Measurements from ENCODE around the gene ARRDC1.
A peak's percentile ranks its signal among the peaks of the same experiment; 100 is the strongest.

ARRDC1 gene

GRCh38 chr9:137606734-137607138 lies 1.2 kb downstream of the ARRDC1 start:
- Mint-ChIP-seq H3K4me3 (peak overlapping the region; percentile 75 to 80 (median 76)), H3K36me3 (ENCODE audit: low read depth) (no peaks in the 10 kb centered on the region), H3K27me3 (ENCODE audit: low read depth) (peaks cover 13% of the 10 kb centered on the region), H3K27ac (peak overlapping the region in 1 of 3 experiments; percentile 23), H3K9me3 (no peaks in the 10 kb centered on the region), H3K4me1 (peaks cover 11% of the 10 kb centered on the region)
- no peak for TF ChIP-seq CTCF (IDR thresholded peaks at IDR 0.05; ENCODE audit: unreplicated experiment in 3 of 3)

DNA sequence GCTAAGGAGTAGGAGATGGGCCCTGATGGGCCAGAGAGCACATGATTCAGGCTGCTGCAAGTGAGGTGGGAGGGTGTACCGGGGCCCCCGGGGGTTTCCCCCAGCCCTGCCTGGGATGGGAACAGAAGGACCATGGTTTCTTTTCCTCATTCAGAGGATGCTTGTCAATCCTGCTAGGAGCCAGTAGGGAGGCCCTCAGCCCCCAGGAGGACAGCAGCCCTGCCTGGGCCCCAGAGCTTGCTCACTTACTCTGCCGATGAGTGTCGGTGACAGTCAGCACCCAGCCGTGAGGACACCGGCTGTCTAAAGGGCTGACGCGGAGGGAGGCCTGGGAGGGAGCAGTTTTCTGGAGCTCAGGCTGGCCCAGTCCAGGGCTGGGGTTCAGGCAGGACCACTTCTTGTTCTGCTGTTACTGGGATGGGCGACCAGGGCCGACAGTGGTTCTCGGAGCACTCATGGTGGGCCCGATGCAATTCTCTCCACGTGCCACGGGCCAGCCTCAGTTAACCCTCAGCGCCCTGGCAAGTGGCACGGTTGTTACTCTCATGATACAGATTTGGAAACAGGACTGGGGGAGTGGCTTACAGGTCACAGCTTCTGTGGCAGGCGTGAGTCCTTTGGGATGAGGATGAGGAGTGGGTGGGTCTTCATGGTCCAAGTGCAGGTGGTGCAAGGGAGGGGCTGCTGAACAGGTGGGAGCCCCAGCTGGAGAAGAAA lies 1.8 kb downstream of the ARRDC1 start:
- H3K27me3 Mint-ChIP-seq (ENCODE audit: low read depth), result peaks cover 13% of the 10 kb centered on the region
- H3K4me1 Mint-ChIP-seq, result peaks cover 11% of the 10 kb centered on the region
- H3K36me3 Mint-ChIP-seq (ENCODE audit: low read depth), result no peaks in the 10 kb centered on the region
- TF ChIP-seq CTCF (IDR thresholded peaks at IDR 0.05; ENCODE audit: unreplicated experiment in 3 of 3), result no peak
- peak overlapping the region in 1 of 3 experiments; percentile 23 for H3K27ac Mint-ChIP-seq
- no peaks in the 10 kb centered on the region for H3K9me3 Mint-ChIP-seq
- H3K4me3 Mint-ChIP-seq, result peak overlapping the region; percentile 75 to 80 (median 76)

DNA sequence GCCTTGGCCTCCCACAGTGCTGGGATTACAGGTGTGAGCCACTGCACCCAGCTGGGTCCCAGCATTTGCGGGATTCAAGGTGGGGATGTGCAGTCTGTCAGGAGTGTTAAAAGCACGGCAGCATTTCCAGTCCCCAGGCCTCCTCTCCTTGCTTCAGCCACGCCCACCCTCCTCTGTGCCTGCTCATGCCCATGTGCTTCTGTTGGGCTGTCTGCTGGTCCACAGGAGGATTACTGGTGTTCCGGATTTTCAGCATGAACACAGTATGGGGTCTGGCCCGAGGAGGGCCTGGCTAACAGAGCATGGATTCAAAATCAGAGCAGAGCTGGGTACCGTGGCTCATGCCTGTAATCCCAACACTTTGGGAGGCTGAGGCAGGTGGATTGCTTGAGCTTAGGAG lies 5.5 kb downstream of the ARRDC1 start:
- Mint-ChIP-seq H3K4me1 (peaks cover 11% of the 10 kb centered on the region), H3K9me3 (no peaks in the 10 kb centered on the region), H3K36me3 (ENCODE audit: low read depth) (no peaks in the 10 kb centered on the region), H3K4me3 (no peak overlapping the region), H3K27me3 (ENCODE audit: low read depth) (peaks cover 4% of the 10 kb centered on the region), H3K27ac (no peak overlapping the region)
- TF ChIP-seq CTCF (IDR thresholded peaks at IDR 0.05; ENCODE audit: unreplicated experiment in 3 of 3), result no peak

DNA sequence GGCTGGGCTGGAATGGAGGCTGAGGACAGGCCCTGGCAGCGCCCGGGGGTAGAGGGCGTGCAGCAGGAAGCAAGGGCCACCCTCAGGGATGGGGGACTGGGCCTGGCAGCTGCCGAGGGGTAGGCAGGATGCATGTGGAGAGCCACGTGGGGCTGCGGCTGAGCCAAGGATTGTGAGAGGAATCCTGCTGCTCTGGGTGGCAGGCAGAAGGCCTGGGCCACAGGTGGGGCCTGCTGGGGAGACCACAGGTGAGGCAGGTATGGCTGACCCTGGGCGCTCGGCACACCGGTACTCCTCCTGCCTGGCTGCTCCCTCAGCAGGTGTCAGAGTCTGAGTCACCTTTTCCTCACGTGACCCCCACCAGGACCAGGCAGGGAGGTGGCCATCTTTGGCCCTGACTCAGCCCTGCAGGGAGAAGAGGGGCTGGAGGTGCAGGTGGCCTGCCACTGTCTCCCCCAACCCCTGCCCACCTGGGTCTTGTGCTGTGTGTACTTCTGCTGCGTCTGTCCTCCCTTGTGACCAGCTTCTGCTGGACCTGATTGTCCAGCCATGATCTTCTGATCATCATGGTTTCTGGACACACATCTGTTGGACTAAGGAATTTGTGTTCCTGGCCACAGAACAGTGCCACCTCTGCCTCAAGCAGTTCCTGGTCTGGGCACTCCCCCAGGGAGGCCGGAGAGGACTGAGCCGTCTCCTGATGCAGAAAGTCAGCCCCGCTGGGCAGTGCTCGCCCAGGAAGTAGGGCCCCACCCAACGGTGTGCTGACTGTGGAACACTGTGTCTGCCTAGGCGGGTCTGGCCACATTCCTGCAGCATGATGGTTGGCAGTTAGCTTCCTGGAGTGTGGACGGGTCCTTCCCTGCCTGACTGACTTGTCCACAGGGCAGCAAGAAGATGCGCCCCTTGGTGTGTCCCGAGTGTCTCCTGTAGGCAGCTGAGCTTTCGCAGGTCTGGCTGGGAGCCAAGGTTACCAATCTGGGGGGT lies 6.4 kb downstream of the ARRDC1 start:
- H3K36me3 Mint-ChIP-seq (ENCODE audit: low read depth), result no peaks in the 10 kb centered on the region
- H3K27ac Mint-ChIP-seq, result peak overlapping the region in 2 of 3 experiments; percentile 37 to 61
- no peaks in the 10 kb centered on the region for H3K9me3 Mint-ChIP-seq
- H3K27me3 Mint-ChIP-seq (ENCODE audit: low read depth), result peaks cover 4% of the 10 kb centered on the region
- H3K4me1 Mint-ChIP-seq, result peaks cover 8% of the 10 kb centered on the region
- no peak overlapping the region for H3K4me3 Mint-ChIP-seq
- no peak for TF ChIP-seq CTCF (IDR thresholded peaks at IDR 0.05; ENCODE audit: unreplicated experiment in 3 of 3)

GRCh38 chr9:137612741-137613142 lies 7.3 kb downstream of the ARRDC1 start:
- H3K27me3 Mint-ChIP-seq (ENCODE audit: low read depth), result no peaks in the 10 kb centered on the region
- peaks cover 7% of the 10 kb centered on the region for H3K4me1 Mint-ChIP-seq
- H3K4me3 Mint-ChIP-seq, result no peak overlapping the region
- H3K36me3 Mint-ChIP-seq (ENCODE audit: low read depth), result no peaks in the 10 kb centered on the region
- no peaks in the 10 kb centered on the region for H3K9me3 Mint-ChIP-seq
- no peak for TF ChIP-seq CTCF (IDR thresholded peaks at IDR 0.05; ENCODE audit: unreplicated experiment in 3 of 3)
- no peak overlapping the region for H3K27ac Mint-ChIP-seq
